NCI-H1436 treated with DMSO at 0.1 percent for 48 hours (cell line): Measurements from ENCODE around the gene KIAA1614.
"Not testable (repeated sequence)": the region's sequence is repeated elsewhere in the genome, so short reads cannot be mapped to it uniquely, and the experiment has no call there.

ENCODE experiments used
- DNase-seq: peaks from one replicate; lab custom pipeline; 2025; lab: John Stamatoyannopoulos, UW

KIAA1614 gene

DNA sequence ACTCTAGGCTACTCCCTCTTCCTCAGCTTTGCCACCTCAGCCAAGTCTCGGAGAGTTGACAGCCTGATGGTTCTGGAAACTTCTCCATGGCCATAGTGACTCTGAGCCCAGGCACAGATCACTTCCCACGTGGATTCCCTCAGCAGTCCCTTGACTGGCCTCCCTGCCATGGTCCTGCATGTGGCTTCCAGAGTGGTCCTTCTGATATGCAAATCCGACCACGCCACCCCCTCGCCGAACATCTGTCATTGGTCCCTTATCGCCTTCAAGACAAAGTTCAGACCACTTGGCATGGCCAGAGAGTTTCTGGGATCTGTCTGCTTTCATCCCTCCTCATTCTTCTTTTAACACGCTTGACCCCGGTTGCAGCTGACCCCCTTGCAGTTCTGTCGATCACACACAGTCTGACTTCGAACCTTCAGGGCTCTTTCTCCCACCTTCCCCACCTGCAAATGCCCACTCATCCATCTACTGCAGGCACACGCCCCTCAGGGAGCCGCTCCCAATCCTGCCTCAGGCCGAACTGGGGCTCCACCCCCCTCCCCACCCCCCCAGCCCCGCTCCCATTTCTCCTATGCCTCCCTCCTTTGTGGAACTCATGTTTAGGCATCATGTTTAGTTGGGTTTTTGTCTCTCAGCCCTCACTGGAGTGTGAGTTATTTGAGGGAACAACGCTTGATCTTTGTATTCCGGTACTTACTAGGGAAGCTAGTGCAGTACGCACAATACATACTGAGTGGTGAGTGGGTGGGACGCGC is 29.0 kb downstream of the KIAA1614 start:
- DNase-seq, result no peak

DNA sequence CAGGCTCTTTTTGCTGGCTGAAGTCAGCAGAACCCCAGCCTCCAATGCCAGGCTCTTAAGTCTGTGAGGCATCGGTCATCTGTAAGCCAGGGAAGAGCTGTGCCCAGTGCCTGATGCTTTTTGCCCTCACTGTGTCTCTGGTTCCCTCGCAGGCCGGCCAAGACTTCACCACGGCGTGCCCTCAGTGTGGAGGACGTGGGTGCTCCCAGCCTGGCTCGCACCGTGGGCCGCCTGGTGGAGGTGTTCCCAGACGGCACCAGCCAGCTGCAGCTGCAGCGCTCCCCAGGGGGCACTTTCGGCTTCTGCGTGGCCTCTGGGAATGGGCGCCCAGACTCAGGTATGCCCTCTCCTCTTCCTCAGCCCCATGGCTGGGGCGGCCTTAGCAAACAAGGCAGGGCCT is 32.5 kb downstream of the KIAA1614 start:
- no peak for DNase-seq

DNA sequence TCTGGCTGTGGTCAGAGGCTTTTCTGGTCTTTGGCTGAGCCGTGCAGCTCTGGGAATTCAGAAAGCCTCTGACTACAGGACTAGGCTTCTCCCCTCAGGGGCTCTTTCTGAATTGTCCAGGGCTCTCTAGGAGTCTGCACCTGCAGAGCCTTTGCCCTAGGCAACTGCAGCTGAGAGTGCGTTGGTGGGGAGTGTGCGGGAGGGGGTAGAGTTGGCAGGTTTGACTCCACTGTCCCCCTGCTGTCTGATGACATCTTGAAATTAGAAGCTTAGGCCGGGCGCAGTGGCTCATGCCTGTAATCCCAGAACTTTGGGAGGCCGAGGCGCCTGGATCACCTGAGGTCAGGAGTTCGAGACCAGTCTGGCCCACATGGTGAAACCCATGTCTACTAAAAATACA is 32.9 kb downstream of the KIAA1614 start:
- no peak for DNase-seq

DNA sequence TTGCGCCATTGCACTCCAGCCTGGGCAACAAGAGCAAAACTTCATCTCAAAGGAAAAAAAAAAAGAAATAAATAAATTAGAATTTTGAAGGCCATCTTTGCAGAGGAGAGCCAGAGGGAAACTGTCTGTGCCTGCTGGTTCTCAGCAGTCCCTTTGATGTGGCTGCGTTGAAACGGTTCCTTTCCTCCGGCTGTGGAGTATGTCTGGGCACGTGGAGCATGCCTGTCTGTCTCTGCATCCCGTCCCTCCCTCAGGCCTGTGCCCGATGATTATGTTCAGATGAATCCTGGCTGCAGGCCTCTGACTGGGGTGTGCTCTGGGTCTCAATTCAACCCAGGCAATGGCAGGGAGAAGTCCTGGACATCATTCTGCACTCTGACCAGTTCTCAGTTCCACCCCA is 33.4 kb downstream of the KIAA1614 start:
- no peak for DNase-seq

DNA sequence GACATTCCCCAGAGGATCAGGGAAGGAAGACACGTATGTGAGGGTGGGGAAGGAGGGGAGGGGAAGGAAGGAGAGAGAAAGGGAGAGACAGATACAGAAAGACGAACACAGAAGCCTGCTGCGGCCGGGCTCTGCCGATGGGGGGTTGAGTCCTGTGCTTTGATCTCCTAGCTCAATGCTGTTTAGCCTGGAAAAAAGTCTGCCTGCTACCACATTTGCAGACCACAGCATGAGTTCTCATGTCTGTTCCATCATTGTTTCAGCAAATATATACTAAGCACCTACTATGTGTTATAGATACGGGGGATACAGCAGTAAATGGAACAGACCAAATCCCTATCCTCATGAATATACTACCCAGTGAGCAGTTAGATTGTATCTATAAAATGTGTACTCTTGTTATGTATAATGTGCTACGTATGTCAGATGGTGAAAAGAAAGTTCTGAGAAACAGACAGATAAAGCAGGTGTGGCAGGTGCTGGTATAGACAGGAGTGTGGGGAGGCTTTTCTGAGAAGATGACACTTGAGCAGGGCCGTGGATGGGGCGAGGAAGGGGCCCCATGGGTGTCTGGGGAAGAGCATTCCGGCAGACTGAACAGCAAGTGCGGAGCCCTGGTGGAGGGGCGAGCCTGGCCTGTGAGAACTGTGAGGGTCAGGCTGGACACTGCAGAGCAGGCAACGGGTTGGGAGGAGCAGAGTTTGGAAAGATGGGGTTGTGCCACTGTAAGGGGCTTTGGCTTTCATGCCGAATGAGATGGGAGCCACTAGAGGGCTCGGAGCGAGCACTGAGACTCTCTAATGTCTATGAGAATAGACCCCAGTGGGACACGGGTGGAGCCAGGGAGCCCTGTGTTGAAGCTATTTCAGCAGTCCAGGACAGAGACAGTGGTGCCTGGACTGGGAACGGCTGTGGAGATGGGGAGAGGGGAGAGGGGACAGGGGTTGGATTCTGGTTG is 34.1 kb downstream of the KIAA1614 start:
- DNase-seq, result no peak

DNA sequence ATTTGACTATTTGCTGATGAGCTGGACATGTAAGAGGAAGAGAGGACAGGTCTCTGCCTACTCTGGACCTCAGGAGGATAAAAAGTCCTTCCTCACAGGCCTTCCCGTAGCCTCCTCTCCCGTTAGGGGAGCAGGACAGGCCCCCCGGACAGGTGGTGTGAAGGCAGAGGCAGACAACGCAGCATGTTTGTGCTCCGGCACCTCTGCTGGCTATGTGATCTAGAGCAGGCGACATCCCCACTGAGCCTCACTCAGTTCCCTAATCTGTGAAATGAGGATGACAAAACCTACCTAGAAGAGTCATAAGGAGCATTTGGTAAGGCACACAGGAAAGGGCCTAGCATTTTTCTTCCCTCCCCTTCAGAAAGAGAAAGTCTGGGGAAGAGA is 34.8 kb downstream of the KIAA1614 start:
- no peak for DNase-seq

DNA sequence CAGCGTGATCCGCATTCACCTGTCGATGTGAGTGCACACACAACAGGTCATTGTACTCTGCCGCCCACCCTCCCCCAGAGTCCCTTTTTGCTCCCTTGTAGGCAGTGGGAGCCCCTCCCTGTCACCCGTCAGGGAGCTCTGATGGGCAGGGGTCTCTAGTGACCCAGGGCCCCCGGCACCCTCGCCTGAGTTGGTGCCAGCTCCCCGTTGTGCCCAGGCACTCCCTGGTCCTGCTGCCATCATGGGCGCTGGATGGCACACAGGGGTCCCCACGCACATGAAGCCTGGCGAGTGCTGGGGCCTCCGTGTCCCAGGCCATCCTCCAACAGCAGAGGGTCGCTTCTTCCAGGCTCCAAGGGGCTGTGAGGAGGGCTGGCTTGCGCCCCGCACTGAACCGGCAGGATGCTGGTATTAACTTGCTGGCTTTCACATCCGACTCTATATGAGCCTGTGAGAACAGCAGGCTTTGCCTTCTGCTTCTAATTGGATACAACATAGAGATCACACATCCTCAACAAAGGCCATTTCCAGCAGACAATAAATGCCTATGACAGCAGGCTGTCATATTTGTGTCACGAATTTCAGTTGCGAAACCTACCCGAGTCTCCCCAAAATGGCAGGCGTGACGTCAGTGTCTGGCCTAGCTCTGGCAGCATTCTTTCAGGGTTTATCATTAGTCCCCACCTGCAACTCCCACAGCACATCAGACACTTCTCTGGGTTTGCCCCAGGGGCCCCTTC is 35.4 kb downstream of the KIAA1614 start:
- DNase-seq, result no peak

DNA sequence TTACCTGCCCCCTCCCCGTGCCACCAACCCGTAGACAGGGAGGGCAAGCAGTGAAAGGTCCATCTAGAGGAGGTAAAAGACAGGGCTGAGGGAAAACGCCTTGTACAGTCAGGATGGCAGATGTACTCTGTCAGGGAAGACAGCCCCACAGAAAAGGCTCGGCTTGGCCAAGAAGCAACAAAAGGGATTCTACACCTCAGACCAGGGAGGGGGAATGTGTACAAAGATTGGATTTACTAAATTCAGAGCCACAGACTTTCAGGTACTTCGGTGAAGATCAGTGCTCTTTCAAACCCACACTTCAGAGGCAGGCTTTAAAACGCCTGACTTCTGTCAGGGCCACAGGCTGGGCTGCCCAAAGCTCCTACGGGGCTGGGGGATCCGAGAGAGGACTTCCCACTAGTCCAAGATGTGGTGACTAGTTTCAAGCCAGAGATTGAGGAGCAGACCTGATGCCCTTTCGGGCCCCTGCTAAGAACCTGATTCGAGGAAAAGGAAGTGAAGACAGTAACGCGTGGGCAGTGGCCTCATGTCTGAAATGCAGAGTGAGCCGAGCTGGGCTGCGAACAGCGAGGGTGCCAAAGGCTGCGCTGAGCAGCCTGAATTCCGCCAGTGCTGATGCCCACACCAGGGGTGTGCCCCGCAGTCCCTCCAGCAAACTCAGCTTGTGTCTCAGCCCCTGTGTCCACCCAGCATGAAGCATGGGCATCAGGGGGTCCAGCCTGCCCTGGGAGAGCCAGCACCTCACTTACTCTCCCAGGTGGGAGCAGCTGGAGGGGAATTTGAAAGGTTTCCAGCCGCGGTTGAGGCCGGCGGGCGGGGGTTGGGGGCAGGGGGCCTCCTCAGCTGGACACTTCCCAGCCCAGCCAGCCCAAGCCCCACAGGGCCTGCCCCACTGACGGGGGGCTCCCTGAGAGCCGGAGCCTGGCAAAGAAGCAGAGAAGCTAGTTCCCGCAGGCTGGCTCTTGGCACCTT is 36.2 kb downstream of the KIAA1614 start:
- DNase-seq, result no peak

DNA sequence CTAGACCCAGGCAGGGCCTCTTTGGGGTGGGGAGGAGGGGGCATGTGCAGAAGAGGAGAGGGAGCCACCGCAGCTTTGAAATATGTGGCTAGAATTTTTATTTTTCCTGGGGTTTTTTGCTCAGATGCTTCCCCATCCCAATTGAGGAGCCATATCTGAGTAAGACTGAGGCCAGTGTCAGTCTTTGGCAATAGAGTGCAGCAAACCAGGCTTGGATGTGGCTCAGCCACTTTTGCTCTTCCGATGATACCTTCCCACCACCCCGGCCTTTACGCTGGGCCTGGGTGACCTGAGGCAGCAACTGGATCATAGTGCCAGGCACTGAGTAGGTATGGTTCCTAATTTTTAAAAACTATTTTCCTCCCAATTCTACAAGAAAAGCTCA is 36.9 kb downstream of the KIAA1614 start:
- DNase-seq, result no peak

DNA sequence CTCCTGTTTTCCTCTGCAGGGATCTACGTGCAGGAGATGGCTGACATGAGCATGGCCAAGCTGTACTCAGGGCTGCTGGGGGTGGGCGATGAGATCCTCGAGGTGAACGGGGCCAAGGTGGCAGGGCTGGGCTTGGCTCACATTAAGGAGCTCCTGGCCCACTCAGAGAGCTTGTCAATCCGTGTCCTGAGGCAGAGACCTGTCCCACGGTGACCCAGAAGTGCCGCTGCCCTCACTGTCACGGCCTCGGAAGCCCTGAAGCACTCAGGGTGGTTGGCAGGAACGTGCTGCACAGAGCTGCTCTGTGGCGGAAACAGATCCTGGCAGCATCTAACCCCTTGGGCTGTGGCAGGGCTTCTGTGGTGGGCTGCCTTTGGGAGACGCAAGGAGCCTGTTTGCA is 37.6 kb downstream of the KIAA1614 start:
- DNase-seq, result no peak

DNA sequence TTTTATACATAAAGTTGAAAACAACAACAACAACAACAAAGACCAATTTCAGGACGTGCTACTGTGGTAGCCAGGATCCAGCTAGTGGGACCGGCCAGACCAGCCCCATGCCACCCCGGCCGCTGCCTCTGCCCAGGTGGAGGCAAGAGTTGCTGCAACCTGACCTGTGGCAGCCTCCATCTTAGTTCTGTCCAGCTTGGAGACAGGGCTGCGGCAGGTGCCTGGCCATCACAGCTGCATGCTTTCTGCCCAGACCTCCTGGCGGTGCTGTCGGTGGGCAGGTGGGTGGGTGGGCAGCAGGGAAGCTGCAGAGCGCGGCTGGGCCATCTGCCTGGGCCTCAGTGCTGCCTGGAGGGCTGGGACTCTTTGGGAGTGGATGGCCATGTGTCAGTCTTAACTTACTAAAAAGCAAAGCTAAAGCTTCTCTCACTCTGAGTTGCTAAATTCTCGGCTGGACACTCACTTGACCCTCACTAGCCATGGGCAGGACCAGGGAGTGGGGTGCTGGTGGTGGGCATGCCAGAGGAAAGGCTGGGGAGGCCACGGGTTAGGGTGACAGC is 38.6 kb downstream of the KIAA1614 start:
- DNase-seq, result no peak

DNA sequence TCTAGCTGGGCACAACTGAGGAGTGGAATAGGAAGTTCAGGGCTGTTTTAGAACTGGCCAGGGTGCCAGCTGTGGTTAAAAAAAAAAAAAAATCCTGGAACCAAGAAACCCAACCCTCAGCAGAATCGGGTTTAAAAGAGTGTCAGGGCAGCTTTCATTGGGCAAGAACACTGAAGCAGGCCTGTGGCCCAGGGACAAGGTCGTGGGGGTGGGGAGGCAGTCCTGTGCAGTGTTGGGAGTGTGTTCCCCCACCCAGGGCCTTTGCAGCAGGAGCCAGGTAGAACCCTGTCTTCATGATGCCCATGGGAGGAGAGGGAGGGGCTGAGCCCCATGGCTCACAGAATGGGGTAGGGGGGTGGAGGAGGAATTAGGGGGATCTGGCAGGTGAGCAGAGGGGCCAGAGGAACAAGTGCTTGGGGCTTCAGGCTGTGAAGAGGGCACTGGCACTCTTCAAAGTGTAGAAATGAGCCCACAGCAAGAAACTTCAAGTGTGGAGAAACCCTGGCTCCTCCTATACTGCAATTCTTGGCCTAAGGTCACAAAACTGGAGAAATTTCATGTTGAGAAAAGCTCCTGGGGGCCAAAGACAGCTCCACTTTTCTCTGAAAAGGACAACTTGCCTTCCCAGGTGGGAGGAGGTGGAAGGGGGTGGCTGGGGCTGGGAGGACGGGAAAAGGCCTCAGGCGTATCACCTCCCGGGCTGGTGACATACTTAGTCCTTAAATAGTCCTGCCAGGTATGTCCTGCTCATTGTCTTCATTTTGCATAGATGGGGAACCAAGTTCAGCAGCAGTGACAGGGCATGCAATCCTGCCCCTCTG is 39.3 kb downstream of the KIAA1614 start:
- DNase-seq, result no peak

DNA sequence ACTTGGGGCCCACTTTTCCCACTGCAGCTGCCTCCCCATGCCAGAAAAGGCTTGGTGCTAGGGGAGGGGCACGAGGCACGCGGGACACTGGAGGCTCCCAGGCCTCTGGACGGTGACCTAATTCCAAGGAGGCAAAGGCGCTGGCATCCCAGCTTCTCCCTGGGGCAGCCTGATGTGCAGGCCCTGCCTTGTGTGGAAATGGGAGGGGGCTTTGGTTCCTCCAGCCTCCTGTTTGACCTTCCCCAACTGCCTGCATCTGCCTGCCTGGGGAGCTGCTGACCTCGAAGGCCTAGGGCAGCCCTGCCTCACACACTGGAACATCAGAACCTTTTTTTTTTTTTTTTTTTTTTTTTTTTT is 39.9 kb downstream of the KIAA1614 start:
- DNase-seq, result no peak

DNA sequence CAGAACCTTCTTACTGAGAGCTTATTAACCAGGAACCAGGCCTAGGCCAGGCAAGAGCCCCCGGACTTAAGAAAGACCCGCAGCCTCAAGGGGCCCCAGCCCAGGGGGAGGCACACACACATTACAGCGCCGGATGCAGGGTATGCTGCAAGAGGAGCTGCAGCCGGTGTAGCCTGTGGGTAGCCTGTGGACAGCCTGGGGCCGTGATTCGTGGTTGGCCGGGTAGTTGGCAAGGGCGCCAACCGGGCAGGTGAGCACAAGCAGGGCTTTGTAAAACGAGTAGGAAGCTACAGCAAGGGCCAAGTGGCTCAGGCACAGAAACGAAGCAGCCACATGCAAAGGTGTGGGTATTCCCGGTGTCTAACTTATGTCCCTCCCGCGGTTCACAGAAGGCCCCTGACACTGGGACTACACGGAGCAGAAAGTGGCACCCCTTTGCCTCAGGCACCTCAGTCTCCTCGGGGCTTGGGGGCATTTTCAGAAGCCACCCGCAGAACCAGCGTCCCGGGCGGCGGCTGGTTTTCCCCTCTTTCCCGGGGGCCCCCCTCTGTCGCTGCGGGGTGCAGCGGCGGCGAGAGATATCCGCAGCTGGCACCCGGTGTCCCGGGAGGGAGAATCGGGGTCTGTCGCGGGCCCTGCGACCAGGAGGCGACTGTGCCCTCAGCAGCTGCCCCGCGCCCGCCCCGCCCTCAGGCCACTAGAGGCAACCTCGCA is 40.8 kb downstream of the KIAA1614 start:
- DNase-seq, result no peak

DNA sequence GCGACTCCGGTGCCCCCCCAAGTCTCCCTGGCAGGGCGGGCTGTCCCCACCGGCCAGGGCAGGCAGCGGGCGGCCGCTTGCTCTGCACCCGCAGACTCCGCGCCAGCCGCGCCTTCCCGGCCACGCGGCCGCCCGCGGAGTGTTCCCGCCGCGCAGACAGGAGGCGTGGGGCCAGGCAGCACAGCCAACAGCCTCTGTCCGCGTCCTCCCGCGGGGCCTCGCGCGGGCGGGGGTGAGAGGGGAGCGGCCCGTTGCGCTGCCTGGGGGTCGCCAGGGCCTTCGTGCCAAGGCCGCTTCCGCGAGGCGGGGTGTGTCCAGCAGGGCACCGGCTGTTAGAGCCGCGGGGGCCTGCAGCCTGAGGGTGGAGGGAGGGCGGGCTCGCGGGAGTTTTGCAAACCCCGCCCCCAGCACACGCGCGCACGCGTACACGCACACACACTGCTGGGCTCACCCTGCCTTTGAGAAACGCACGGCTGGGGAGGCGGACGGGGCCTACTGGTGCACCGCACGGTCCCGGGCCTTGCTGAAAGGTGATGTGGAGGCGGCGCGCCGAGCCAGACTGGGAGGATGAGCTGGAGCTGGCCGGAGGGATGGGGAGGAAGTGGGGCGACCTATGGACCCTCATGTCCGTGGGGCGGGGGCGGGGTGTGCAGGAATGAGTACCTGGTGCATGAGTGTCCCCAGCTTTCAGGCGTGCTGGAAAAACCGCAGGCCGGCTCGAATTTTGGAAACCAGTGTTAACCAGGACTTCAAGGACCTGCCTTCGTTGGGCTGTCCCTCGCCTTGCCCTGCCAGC is 41.5 kb downstream of the KIAA1614 start:
- no peak for DNase-seq

DNA sequence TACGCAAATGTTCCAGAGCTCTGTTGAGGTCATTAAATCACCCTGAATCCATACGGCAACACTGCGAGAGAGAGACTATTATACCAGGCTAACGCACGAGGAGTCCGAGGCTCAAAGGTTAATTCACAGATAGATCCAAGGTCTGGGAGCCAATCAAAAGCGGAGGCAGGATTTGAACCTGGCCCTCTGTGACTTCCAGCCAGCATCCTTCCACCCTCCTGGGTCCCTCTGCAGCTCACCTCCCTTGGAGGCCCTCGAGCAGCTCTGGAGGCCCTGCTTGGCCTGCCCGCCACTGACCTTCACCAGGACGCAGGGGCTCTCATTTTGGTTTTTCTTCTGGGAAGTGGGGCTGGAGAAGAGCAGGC is 42.1 kb downstream of the KIAA1614 start:
- DNase-seq, result no peak

DNA sequence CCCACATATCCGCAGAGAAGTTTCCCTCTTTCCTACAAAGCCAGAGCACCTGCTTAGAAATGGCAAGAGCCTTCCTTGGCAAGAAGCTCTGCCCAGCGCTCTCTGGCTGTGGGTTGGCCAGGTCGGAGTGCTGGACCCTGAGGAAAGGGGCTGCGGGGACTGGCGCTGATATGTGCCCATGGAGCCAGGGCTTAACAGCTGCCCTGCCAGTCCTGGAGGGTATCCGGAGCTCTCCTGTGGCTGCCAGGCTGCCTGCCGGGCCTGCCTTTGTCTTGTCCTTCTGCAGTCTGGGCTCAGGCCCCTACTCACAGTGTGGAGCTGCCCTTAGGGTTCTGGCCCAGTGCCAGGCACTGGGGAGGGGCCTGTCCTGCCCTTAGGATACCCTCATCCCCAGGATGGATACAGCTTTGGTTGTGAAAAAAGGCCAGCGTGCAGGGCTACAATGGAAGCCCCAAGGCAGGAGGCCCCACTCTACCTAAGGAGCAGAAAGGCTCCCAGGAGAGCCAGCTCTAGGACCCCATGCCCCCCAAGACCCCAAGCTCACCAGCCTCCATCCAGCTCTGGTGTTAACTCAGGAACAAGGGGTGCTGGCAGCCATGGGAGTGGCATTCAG is 43.4 kb downstream of the KIAA1614 start:
- no peak for DNase-seq

DNA sequence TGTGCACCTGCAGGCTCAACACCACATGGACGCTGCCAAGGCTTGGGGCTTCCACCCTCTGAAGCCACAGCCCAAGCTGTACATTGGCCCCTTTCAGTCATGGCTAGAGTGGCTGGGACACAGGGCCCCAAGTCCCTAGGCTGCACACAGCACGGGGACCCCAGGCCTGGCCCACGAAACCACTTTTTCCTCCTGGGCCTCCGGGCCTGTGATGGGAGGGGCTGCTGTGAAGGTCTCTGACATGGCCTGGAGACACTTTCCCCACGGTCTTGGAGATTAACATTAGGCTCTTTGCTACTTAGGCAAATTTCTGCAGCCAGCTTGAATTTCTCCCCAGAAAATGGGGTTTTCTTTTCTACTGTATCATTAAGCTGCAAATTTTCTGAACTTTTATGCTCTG is 46.9 kb downstream of the KIAA1614 start:
- not testable (repeated sequence) for DNase-seq
